GM18951 (cell line): Measurements from ENCODE around the gene PDGFB.

ENCODE experiments used
- POLR2A ChIP-seq: IDR thresholded peaks from 4 replicates; pipeline ENCODE4 v1.6.1; 2011; ENCODE audit warnings: mild to moderate bottlenecking; ENCODE audit not compliant: insufficient read length, insufficient read depth; ENCODE audit errors: extremely low read depth
- in situ Hi-C: fragments of 300-500 bp; cut with MboI; formaldehyde crosslinking; loops from one replicate; pipeline ENCODE4 v1.12.0; 2022; ENCODE audit warnings: low sequenced_read_pairs, mixed read lengths, inconsistent platforms; ENCODE audit not compliant: unreplicated experiment

Gene PDGFB

DNA sequence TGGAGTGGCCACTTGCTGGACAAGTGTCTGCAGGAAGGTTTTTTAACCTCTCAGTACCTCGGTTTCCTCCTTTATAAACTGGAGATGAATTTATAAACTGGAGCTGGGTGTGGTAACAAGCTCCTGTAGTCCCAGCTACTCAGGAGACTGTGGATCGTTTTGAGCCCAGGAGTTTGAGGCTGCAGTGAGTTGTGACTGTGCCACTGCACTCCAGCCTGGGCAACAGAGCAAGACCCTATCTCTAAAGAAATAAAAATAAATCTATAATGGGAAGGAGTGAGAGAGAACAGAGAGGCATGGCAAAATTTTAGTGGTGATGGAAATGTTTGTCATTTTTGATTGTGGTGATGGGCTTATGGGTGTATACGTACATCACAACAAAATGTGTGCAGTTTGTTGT is 1.4 kb upstream of the PDGFB start:
- TF ChIP-seq POLR2A = no peak
- in situ Hi-C loops = no loop called here

DNA sequence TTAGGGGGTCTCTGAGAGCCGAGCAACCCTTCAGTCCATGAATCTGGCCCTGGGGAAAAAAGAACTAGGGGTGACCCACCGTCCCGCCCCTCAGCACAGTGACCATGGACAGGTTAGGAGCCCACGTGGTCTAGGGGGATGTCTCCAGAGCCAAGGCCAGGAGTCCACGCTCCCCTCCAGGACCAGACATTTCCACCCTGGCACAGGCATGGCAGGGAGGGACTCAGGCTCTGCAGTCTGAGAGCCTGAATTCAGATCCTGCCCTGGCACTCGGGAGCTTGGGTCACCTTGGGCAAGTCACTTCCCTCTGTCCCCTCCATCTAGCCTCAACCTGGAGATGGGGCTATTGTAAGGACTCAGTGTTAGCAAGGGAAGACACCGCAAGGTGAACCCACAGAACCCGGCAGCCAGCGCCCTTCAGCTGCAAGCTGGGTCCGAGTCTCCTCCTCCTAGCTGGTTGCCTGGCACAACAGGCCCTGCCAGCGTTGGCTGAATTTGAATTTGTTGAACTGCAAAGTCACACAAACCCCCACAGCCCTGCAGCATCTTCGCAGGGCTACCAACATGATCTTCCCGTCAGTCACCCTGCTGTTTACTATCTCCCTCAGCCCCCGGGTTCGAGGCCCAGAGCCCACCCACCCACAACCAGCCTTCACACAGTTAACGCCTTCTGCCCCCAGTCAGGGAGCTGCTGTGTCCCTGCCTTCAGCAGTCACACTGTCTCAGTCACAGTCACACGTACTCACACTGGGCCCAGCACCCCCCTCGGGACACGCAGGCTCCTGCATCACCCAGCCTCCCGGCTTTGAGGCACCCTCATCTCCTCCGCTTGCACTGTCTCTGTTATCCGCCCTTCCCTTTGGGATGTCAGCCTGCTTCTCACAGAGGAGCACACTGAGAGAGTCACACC is 603 bp upstream of the PDGFB start:
- no peak for TF ChIP-seq POLR2A
- in situ Hi-C loops = no loop called here

DNA sequence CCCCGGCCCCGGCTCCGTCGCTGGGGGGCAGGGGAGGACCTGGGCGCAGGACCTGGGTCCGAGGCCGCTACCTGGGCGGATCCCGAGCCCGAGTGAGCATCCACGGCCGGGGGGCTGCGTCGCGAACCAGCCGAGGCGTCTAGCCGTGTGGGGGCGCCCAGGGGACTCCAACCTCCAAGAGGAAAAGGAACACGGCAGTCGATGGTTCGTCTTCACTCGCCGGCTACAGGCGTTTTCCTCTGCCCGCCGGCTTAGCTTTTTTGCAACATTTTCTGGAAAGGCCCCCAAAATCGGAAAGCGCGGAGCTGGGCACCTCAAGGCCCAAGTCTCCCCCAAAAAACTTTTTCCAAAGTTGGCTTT is 666 bp downstream of the PDGFB start:
- no peak for TF ChIP-seq POLR2A
- in situ Hi-C loops = no loop called here

DNA sequence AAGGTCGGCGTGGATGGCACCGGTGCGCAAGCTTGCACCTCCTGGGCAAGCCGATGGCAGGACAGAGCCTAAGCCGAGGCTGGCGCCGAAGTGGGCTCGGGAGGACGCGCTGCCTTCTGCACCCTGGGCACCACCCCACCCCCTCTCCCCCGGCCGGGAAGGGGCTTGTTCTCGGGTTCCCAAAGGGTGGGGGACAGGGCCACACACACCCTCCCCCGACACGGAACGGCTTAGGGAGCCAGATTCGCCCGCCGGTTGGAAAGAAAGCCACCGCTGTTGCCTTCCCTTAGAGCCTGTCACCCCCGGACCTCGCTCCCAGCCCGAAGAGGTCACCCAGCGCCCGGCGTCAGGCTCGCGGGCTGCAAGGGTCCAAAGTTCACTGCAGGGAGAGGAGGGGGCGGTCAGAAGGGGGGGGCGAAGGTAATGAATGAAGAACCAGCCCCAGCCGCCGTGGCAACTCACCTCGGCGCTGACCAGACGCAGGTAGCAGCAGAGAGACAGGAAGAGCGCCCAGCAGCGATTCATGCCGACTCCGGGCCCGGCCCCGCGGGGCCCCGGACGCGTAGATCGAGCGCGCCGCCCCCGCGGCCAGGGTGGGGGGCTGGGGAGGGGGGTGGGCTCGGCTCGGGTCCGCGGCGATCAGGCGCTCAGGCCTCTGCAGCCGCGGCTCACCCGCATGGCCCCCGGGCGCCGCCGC is 1.2 kb downstream of the PDGFB start:
- in situ Hi-C loops = no loop called here
- no peak for TF ChIP-seq POLR2A

DNA sequence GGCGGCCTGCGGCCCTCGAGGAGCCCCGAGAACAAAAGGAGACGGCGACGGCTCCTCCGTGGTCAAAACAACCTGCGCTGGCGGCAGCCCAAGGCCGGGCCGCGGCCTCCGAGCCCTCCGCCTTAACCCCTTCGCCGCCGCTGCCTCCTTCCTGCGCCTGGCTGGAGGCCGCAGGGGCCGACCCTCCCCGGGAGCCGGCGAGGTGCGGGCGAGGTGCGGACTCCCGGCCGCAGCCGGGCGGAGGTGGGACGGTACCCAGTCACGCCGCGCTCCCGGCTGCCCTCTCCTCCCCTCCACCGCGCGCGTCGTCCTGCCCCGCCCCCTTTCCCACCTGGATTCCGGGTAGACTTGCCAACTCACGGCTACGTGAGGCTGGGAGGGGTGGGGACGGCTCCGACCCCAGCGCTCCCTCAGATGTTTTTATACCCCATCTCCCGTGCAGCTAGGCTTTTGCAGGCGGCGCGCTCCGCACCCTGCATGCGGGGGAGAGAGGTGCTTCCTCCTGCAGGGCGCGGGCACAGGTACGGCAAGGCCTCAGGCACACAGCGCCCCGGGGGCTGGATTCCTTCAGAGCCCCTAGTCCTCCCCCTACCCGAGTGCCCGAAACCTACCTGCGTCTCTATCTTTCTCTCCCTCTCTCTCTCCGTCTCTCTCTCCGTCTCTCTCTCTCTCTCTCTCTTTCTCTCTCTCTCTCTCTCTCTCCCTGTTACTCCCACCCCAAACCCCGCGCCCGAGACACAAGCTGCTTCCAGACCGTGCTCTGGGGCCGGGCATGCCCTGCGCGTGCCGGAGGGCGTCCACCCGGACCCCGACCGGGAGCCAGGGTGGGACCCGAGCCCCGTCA is 2.0 kb downstream of the PDGFB start:
- in situ Hi-C loops = no loop called here
- no peak for TF ChIP-seq POLR2A

DNA sequence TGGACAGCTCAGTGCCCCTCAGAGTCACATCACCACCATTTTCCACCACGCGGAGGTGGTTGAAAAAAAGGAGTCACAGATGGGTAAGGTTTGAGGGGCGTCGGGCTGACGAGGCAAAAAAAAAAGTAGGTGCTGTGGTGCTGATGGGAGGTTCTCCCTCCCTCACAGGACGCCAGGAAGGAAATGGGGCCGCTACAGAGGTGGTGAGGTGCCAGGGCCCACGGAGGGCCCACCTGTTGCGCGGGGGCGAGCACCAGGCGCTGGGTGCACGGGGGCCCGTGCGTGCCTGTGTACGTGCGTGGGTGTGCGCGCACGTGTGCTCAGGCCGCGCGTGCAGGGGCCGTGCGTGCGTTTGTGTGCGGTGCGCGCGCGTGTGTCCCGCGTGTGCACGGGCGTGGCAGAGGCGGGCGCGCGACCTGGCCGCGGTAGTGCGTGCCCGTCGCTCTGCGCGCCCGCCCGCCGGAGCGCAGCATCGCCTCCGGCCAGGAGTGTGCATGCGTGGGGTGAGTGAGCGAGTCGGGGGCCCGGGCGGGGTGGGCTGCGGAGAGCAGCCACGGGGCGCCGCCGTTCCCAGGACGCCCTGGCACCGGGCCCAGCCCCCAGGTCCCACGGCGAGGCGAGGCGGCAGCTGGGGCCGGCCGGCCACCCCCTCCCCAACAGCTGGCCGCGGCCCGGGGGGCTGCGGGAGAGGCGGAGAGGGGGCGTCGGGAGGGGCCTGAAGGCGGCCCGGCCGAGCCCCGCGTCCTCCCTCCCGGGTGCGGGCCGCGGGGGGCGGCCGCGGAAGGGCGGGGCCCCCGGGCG is 2.8 kb downstream of the PDGFB start:
- peak; percentile 24 for TF ChIP-seq POLR2A
- in situ Hi-C loops = no loop called here

DNA sequence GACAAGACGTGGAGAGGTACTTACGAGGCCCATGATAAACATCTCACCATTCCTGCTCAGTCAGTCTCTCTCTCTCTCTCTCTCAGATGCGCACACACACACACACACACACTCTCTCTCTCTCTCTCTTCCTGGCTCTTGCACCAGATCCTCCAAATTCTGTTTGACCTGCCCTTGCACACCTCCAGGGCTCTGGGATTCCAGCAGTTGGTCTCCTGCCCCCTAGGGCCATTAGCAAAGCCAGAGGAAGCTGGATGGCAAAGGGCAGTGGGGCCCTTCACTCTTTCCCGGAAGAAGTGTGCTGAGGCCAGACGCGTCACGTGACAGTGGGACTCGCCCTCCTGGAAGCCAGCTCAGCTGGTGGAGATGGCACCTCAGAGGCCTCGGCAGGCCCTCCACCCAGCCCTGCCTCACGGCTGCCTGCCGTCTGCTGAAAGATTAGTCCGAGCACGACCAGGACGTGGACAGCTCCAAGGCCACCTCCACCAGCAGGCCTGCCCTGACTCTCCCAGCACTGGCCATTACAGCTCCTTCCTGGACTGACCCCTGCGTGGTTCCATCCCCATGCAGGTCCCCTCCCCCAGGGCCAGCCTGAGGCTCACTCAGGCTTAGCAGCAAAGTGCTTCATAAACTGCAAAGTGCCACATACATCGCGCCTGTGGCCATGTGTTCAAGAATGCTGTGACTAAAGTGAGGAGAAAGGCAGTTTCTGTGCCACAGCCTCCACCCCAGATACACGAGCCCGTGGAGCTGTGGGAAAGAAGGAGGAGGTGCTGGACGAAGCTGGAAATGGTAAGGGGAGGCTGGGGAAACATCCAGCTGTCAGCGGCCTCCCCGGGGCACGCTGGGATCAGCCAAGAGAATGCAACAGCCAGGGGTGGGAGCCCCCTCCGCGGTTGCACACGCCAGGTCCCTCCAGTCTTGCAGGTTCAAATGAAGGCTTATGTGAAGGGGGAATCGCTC is 3.7 kb downstream of the PDGFB start:
- in situ Hi-C loops = no loop called here
- TF ChIP-seq POLR2A = no peak

DNA sequence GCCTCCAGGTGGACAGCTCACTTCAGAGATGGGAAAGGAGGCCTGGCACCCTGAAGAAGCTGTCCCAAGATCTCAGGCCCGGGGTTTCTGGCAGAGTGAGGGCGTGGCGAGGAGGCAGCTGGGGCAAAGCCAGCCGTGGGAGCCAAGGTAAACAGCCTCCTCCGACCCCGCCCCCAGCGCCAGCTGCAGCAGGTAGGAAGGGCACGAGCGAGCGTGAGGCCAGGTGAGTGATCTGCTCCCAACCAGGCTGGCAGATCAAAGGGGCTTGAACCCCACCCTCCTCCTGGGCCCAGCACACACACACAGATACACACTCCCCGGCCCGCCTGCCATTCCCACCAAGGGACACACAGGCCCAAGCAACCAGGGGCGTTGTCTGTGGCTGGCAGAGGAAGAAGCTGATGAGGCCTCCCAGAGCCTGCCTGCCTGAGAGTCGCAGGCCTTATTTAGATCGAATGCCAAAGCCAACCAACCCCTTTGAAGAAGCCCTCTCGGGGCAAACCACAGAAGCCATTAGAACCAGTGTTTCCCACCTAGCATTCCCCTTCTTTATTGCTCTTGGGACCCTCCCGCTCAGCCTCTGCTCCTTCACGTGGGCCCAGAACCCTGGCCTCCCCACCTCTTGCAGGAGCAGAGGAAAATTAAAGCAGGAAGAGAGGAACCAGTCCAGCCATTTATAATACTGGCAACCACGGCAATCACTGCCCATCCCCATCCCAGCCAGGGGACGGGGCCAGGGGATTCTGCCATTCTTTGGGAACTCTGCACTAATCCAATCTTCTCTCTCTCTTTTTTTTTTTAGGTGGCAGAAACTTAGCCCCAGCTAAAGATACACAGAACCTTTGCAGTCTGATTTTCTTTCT is 5.0 kb downstream of the PDGFB start:
- in situ Hi-C loops = no loop called here
- no peak for TF ChIP-seq POLR2A

DNA sequence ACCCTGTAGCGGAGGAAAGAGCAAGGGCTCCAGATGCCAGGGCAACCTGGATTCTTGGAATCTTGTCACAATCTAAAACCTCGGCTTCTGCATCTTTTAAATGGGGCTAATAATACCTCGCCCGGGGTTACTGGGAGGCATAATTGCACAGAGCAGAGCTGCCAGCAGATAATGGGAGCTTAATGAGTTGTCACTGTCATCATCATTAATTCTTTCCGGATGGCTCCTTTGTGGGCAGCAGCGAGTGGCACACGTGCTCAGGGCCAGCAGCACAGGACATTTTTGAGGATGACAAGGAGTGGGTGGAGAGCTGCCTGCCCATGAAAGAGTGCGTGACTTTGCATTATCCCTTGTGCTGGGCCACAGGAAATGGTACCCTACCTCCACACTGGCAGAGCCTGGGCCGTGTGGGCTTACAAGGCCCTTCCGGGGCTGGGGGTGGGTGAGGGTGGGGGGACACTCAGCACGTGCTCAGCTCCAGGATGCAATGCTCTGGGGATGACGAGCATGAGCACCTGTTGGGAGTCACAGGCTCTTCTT is 5.7 kb downstream of the PDGFB start:
- TF ChIP-seq POLR2A = no peak
- in situ Hi-C loops = no loop called here

DNA sequence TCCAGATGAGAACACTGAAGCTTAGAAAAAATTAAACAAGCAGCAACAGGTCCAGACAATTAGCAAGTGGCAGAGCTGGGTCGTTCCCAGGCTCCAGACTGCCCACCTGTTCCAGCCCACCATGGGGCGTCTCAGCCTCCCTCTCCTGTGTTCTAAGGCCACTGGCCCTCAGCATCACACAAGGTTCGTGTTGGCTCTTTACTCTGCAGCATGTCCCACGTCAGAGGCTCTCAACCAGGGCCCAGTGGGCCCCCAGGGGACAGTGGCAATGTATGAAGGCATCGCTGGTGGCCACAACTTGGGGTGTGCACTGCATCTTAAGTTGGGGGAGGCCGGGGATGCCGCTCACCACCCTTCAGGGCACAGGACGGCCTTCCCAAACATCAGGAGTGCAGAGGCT is 6.2 kb downstream of the PDGFB start:
- TF ChIP-seq POLR2A = no peak
- in situ Hi-C loops = no loop called here

DNA sequence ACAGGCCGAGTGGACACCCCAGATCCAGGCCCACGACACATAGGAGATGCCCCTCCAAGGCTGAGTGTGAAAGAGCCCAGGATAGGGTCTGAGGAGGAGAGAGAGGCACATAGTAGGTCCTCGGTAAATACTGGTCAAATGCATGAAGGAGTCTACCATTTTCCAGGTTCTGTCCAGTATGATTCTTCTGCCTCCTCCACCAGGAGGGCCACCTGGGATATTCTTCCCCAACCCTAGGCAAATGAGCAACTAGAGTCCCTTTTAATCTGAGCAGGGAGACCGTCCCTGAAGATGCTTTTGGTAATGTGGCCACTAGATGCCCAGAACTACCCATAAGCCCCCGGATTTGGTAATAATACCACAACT is 6.7 kb downstream of the PDGFB start:
- in situ Hi-C loops = no loop called here
- no peak for TF ChIP-seq POLR2A
